GM19468 (cell line): ENCODE results near the gene KLHL29.
A peak's percentile ranks its signal among the peaks of the same experiment; 100 is the strongest.
"Not testable (repeated sequence)": the region's sequence is repeated elsewhere in the genome, so short reads cannot be mapped to it uniquely, and the experiment has no call there.

Experiments
- ATAC-seq: cut with Tn5 transposase; IDR thresholded peaks from one replicate; pipeline ENCODE4 v1.9.1; 2021; ENCODE audit warnings: mild to moderate bottlenecking, moderate library complexity, moderate number of reproducible peaks; ENCODE audit not compliant: unreplicated experiment; ENCODE audit errors: extremely low read depth

KLHL29 gene

GRCh38 chr2:23384551-23385343 is at the start of gene KLHL29:
Gene KLHL29 (plus strand): TSS chr2:23385179. CDS start chr2:23562197, 177,018 bp downstream.
- peak; percentile 54 for ATAC-seq

GRCh38 chr2:23335550-23335949 is 49.4 kb upstream of the KLHL29 start:
- no peak for ATAC-seq

- no peak for ATAC-seq
Measured at GRCh38 chr2:23342075-23342474, 42.9 kb upstream of the KLHL29 start.

GRCh38 chr2:23346029-23346428 is 39.0 kb upstream of the KLHL29 start:
- ATAC-seq, result no peak

- ATAC-seq, result no peak
Measured at GRCh38 chr2:23346781-23347180, 38.2 kb upstream of the KLHL29 start.

GRCh38 chr2:23347471-23348092 is 37.4 kb upstream of the KLHL29 start:
- no peak for ATAC-seq

GRCh38 chr2:23348093-23348481 is 36.9 kb upstream of the KLHL29 start:
- ATAC-seq, result not testable (repeated sequence)

GRCh38 chr2:23349508-23349907 is 35.5 kb upstream of the KLHL29 start:
- ATAC-seq, result no peak

GRCh38 chr2:23350041-23350791 is 34.8 kb upstream of the KLHL29 start:
- ATAC-seq, result no peak

GRCh38 chr2:23350792-23351355 is 34.1 kb upstream of the KLHL29 start:
- no peak for ATAC-seq

GRCh38 chr2:23351388-23352141 is 33.4 kb upstream of the KLHL29 start:
- peak; percentile 72 for ATAC-seq

GRCh38 chr2:23354554-23354953 is 30.4 kb upstream of the KLHL29 start:
- no peak for ATAC-seq

- no peak for ATAC-seq
Measured at GRCh38 chr2:23355001-23355400, 30.0 kb upstream of the KLHL29 start.

- ATAC-seq, result no peak
Measured at GRCh38 chr2:23356711-23357110, 28.3 kb upstream of the KLHL29 start.

GRCh38 chr2:23359631-23360567 is 25.1 kb upstream of the KLHL29 start:
- no peak for ATAC-seq

- no peak for ATAC-seq
Measured at GRCh38 chr2:23360571-23361125, 24.3 kb upstream of the KLHL29 start.

GRCh38 chr2:23361152-23361551 is 23.8 kb upstream of the KLHL29 start:
- ATAC-seq, result no peak

GRCh38 chr2:23363268-23363667 is 21.7 kb upstream of the KLHL29 start:
- no peak for ATAC-seq

- no peak for ATAC-seq
Measured at GRCh38 chr2:23363831-23364230, 21.1 kb upstream of the KLHL29 start.
